ENCODE measurements around the gene PIH1D1.

PIH1D1 gene

DNA sequence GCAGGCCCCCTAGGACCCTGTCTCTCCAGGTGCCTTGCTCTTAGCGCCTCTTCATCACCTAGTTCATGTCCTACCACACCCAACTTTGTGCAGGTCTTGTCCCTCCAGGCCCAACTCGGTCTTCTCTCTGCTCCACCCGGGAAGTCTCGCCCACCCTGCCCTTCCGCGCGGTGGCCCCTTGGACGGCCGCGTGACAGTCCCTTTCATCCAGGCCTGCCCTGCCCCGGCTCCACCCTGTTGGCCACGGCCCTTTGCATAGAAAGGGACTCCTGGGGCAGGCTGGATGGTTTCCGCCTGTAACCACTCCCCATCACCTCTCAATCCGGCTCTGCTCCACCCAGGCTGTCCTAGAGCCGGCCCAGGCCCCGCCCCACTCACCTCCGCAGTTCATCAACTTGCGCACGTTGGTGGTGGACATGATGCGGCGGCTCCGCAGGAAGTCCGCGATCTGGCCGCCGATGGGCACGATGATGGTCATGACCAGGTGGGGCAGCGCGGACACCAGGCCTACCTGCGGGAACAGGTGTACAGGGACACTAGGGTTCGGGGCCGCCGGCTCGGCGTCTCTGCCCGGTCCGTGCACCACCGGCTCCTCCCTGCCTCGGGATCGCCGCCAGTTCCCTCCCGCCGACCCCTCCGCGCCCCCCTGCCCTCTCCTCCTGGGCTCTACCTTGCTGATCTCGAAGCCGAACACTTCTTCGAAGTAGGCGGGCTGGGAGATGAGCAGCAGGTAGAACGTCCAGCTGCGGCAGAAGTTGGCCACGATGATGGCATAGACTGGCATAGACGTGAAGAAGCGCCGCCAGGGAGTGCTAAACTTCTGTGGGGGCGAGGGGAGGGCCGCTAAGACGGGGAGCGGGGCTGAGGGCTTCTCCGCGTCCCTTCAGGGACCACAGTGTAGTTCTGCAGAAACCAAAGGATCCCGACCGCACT is 19.2 kb downstream of the PIH1D1 start:
- DNase-seq (ENCODE audit: low spot score in 2 of 2), result no peak
- no peaks in the 10 kb centered on the region; the same call in 1 of the 2 replicates for H3K27me3 ChIP-seq (ENCODE audit: low read depth)
- H3K4me1 ChIP-seq, result peaks cover 9% of the 10 kb centered on the region
- no peaks in the 10 kb centered on the region for H3K36me3 ChIP-seq (replicated peaks)
- no peak overlapping the region for H3K4me3 ChIP-seq
- in situ Hi-C loops (cut with MboI; ENCODE audit: low sequenced_read_pairs), result no loop called here
- no peaks in the 10 kb centered on the region for H3K9me3 ChIP-seq

DNA sequence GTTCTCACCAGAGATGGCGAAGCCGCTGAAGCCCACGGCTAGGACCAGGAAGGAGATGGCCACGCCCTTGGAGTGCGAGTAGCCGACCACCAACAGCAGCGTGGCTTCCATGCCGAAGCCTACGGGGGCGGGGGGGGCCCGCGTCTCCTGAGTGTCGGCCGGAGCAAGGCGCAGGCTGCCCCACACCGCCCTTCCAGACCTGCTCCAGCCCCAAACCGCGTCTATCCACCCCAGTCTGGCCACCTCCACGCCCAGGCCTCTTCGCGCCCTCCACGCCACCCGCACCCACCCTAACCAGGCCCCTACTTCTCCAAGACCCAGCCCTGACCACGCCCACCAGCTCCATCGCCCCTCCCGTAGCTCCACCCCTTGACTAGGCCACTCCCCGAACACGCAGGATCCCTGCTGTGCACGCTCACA is 20.3 kb downstream of the PIH1D1 start:
- DNase-seq (ENCODE audit: low spot score in 2 of 2), result peak in 1 of 2 experiments; percentile 54
- Histone ChIP-seq H3K4me3 (no peak overlapping the region), H3K9me3 (no peaks in the 10 kb centered on the region), H3K27me3 (ENCODE audit: low read depth) (peaks cover 2% of the 10 kb centered on the region), H3K4me1 (peaks cover 9% of the 10 kb centered on the region), H3K36me3 (replicated peaks) (no peaks in the 10 kb centered on the region)
- in situ Hi-C loops (cut with MboI; ENCODE audit: low sequenced_read_pairs), result no loop called here

DNA sequence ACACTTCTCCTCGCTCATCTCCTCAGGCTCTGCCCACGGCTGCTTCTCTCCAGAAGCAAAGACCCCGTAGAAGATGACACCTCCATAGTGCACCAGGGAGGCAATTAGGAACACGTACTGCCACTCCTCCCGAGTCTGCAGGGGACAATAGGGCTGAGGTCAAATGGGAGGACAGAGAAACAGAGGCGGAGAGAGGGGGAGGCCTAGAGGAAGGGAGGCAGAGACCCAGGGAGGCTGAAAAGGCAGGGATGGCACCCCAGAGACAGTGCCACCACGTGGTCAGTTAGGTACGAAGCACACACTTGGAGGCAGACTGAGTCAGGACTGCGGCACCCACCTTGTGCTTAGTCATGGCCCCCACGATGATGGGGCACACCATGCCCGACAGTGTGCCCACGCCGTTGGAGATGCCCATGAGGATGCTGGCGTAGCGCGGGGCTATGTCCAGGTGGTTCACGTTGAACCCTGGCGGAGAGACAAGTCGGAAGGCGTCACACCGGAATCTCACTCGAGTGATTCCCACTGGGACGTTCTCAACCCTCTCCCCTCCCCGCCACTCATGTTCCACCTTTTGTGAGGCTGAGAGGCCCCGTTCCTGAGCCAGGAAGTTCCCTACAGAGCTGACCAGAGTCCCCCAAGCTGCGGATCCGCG is 20.8 kb downstream of the PIH1D1 start:
- Histone ChIP-seq H3K9me3 (no peaks in the 10 kb centered on the region), H3K36me3 (replicated peaks) (no peaks in the 10 kb centered on the region), H3K27me3 (ENCODE audit: low read depth) (peaks cover 7% of the 10 kb centered on the region), H3K4me3 (no peak overlapping the region), H3K4me1 (peaks cover 9% of the 10 kb centered on the region)
- in situ Hi-C loops (cut with MboI; ENCODE audit: low sequenced_read_pairs), result no loop called here
- peak in 1 of 2 experiments; percentile 50 for DNase-seq (ENCODE audit: low spot score in 2 of 2)

GRCh38 chr19:49430172-49430677 is 21.4 kb downstream of the PIH1D1 start:
- no peaks in the 10 kb centered on the region for H3K9me3 ChIP-seq
- H3K27me3 ChIP-seq (ENCODE audit: low read depth), result peaks cover 13% of the 10 kb centered on the region
- no peak for DNase-seq (ENCODE audit: low spot score in 2 of 2)
- no peaks in the 10 kb centered on the region for H3K36me3 ChIP-seq (replicated peaks)
- H3K4me1 ChIP-seq, result peaks cover 9% of the 10 kb centered on the region
- H3K4me3 ChIP-seq, result no peak overlapping the region
- in situ Hi-C loops (cut with MboI; ENCODE audit: low sequenced_read_pairs), result no loop called here

DNA sequence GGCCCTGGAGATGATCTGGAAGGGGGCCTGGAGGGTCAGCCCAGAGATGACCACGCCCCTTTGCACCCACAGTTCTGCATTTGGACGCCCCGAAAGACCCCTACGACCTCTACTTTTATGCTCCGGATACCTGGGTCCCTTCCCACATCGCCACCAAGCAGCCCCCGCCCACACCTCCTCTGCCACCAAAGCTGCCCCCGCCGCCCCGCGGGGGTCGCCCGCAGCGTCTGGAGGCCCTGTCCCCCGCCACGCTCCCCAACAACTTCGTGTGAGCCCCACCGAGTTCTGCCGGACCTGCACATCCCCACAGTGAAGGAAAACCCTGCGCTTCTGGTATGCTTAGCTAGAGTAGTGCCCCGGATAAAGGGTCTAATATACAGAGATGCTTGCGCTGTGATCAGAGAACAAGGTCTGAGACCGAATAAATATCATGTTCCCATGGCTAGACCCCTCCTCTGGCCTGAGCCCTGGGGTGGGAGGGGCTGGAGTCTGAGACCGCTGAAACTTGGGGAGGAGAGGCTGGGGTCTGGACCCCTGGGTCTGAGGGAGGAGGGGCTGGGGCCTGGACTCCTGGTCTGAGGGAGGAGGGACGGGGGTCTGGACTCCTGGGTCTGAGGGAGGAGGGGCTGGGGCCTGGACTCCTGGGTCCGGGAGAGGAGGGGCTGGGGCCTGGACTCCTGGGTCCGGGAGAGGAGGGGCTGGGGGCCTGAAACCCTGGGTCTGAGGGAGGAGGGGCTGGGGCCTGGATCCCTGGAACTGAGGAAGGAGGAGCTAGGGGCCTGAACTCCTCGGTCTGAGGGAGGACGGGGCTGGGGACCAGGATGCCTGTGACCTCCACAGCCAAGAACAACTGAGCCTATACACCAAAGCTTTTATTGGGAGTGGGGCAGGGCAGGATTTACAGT is 22.8 kb downstream of the PIH1D1 start:
- H3K9me3 ChIP-seq, result no peaks in the 10 kb centered on the region
- H3K36me3 ChIP-seq (replicated peaks), result no peaks in the 10 kb centered on the region
- no peak for DNase-seq (ENCODE audit: low spot score in 2 of 2)
- in situ Hi-C loops (cut with MboI; ENCODE audit: low sequenced_read_pairs), result no loop called here
- peaks cover 25% of the 10 kb centered on the region for H3K27me3 ChIP-seq (ENCODE audit: low read depth)
- H3K4me1 ChIP-seq, result peaks cover 9% of the 10 kb centered on the region
- peak overlapping the region; percentile 14; the same call in 1 of the 2 replicates for H3K4me3 ChIP-seq

GRCh38 chr19:49427855-49428546 is 23.6 kb downstream of the PIH1D1 start:
- peak; percentile 49 to 86 for DNase-seq (ENCODE audit: low spot score in 2 of 2)
- in situ Hi-C loops (cut with MboI; ENCODE audit: low sequenced_read_pairs), result no loop called here
- peak overlapping the region; percentile 14 for H3K4me3 ChIP-seq
- no peaks in the 10 kb centered on the region for H3K36me3 ChIP-seq (replicated peaks)
- H3K27me3 ChIP-seq (ENCODE audit: low read depth), result peaks cover 33% of the 10 kb centered on the region
- H3K9me3 ChIP-seq, result no peaks in the 10 kb centered on the region
- H3K4me1 ChIP-seq, result peaks cover 9% of the 10 kb centered on the region

GRCh38 chr19:49427339-49427738 is 24.3 kb downstream of the PIH1D1 start:
- DNase-seq (ENCODE audit: low spot score in 2 of 2), result no peak
- peaks cover 9% of the 10 kb centered on the region for H3K4me1 ChIP-seq
- in situ Hi-C loops (cut with MboI; ENCODE audit: low sequenced_read_pairs), result no loop called here
- no peaks in the 10 kb centered on the region for H3K36me3 ChIP-seq (replicated peaks)
- no peak overlapping the region for H3K4me3 ChIP-seq
- H3K27me3 ChIP-seq (ENCODE audit: low read depth), result peaks cover 39% of the 10 kb centered on the region
- H3K9me3 ChIP-seq, result no peaks in the 10 kb centered on the region

GRCh38 chr19:49425922-49426592 is 25.6 kb downstream of the PIH1D1 start:
- peak in 1 of 2 experiments; percentile 83 for DNase-seq (ENCODE audit: low spot score in 2 of 2)
- peaks cover 51% of the 10 kb centered on the region for H3K27me3 ChIP-seq (ENCODE audit: low read depth)
- H3K9me3 ChIP-seq, result no peaks in the 10 kb centered on the region
- peaks cover 9% of the 10 kb centered on the region for H3K4me1 ChIP-seq
- no peak overlapping the region for H3K4me3 ChIP-seq
- in situ Hi-C loops (cut with MboI; ENCODE audit: low sequenced_read_pairs), result no loop called here
- no peaks in the 10 kb centered on the region for H3K36me3 ChIP-seq (replicated peaks)

- Histone ChIP-seq H3K36me3 (replicated peaks) (no peaks in the 10 kb centered on the region), H3K4me3 (no peak within 1 kb of the TSS), H3K27me3 (ENCODE audit: low read depth) (peaks cover 60% of the 10 kb centered on the region), H3K9me3 (no peaks in the 10 kb centered on the region), H3K4me1 (peaks cover 11% of the 10 kb centered on the region)
- in situ Hi-C loops (cut with MboI; ENCODE audit: low sequenced_read_pairs), result no loop called here
- no peak for DNase-seq (ENCODE audit: low spot score in 2 of 2)
Measured at GRCh38 chr19:49425178-49425577, 26.4 kb downstream of the PIH1D1 start, which contains the start of gene GFY. Gene GFY (plus strand): TSS chr19:49425388. CDS start chr19:49426431, 1,043 bp downstream.

- Histone ChIP-seq H3K27me3 (ENCODE audit: low read depth) (peaks cover 72% of the 10 kb centered on the region), H3K4me1 (peaks cover 11% of the 10 kb centered on the region), H3K4me3 (no peak overlapping the region), H3K9me3 (no peaks in the 10 kb centered on the region), H3K36me3 (replicated peaks) (no peaks in the 10 kb centered on the region)
- no peak for DNase-seq (ENCODE audit: low spot score in 2 of 2)
- in situ Hi-C loops (cut with MboI; ENCODE audit: low sequenced_read_pairs), result no loop called here
Measured at GRCh38 chr19:49423985-49424303, 27.7 kb downstream of the PIH1D1 start.

DNA sequence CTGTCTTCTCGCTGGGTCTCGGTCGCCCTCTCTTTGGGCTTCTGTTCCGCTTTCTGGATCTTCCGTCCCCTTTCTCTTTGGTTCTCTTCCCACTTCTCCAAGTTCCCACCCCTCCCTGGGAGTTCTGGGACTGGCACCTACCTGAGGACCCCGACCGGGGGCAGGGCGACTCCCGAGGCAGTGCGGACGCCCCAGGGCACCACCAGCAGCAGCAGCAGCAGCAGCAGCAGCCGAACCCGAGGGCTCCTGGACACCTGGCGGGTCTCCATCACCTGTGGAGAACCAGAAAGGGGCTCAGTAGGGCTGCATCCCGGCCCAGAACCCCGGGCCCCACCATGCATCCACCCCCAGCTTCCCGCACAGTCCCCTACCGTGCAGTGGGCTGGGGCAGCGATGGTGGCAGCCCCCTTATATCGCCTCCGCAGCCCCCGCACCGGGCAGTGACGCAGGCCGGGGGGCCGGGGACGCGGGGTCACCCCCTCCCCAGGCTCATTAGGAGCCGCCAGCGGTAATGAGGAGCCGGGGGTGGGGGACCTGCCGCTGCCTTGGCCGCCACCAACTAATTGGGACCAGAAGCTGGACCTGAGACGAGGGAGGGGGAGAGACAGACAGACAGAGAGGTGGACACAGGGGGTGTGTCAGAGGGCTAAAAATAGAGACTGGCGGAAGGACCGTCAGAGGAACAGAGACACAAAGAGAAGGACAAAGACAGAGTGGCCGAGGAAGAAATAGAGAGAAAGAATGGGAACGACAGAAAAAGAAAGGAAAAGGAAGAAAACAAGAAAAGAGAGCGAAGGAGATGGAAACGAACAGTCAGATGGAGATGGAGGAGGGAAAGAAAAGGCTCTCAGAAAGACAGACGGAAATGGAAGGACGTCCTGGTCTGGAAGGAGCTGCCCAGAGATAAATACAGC is 28.3 kb downstream of the PIH1D1 start, which contains the start of gene PTH2:
PTH2 (minus strand) TSS at position 371 of the 914 bp plus-strand sequence; CDS start at position 269, 102 bp downstream.
- Histone ChIP-seq H3K36me3 (replicated peaks) (no peaks in the 10 kb centered on the region), H3K4me3 (no peak within 1 kb of the TSS), H3K27me3 (ENCODE audit: low read depth) (peaks cover 77% of the 10 kb centered on the region), H3K4me1 (peaks cover 9% of the 10 kb centered on the region), H3K9me3 (no peaks in the 10 kb centered on the region)
- DNase-seq (ENCODE audit: low spot score in 2 of 2), result no peak
- in situ Hi-C loops (cut with MboI; ENCODE audit: low sequenced_read_pairs), result no loop called here

All from HAP-1 (cell line).